Endothelial cell (in vitro differentiated cells): Measurements from ENCODE around the gene RAPH1. TPM values are rescaled to one million over a fixed set of nuclear protein-coding genes. Genes with fewer than 3 reads are reported as not detected.

Experiments
- DNase-seq: peaks from one replicate; pipeline ENCODE4 v3.0.0; 2021; ENCODE audit warnings: low spot score
- H3K27ac Mint-ChIP-seq: one replicate; pipeline ENCODE4 v1.8.0; 2021; ENCODE audit warnings: mixed read lengths, inconsistent platforms; ENCODE audit not compliant: unreplicated experiment
- H3K27me3 Mint-ChIP-seq: one replicate; pipeline ENCODE4 v1.8.0; 2021; ENCODE audit warnings: mild to moderate bottlenecking, moderate library complexity, mixed read lengths, inconsistent platforms; ENCODE audit not compliant: unreplicated experiment
- H3K36me3 Mint-ChIP-seq: one replicate; pipeline ENCODE4 v1.8.0; 2021; ENCODE audit warnings: mild to moderate bottlenecking, low read depth, mixed read lengths, inconsistent platforms; ENCODE audit not compliant: unreplicated experiment
- H3K4me1 Mint-ChIP-seq: one replicate; pipeline ENCODE4 v1.8.0; 2021; ENCODE audit warnings: mild to moderate bottlenecking, mixed read lengths, inconsistent platforms; ENCODE audit not compliant: unreplicated experiment
- H3K4me3 Mint-ChIP-seq: one replicate; pipeline ENCODE4 v1.8.0; 2021; ENCODE audit warnings: mild to moderate bottlenecking, mixed read lengths, inconsistent platforms; ENCODE audit not compliant: unreplicated experiment
- H3K9me3 Mint-ChIP-seq: one replicate; pipeline ENCODE4 v1.8.0; 2021; ENCODE audit warnings: mixed read lengths, inconsistent platforms; ENCODE audit not compliant: unreplicated experiment
- total RNA-seq: library from RNA; stranded (reverse); fragmentation: NEBNext Ultra II Directional; extraction: Animal tissue kit (Norgen Biotek cat#: 25700); gene quantifications from one replicate; pipeline ENCODE4 v1.2.1, GENCODE V29; 2021; ENCODE audit not compliant: unreplicated experiment
- TF ChIP-seq, protein P1 (sequence below): fragments of 200-600 bp; sonication (generic); IDR thresholded peaks from one replicate; pipeline ENCODE4 v1.5.0; 2021; ENCODE audit warnings: antibody characterized with exemption; ENCODE audit not compliant: unreplicated experiment

The RAPH1 gene
- total RNA-seq, 1 donor from 2014 or later = 74.1 TPM

DNA sequence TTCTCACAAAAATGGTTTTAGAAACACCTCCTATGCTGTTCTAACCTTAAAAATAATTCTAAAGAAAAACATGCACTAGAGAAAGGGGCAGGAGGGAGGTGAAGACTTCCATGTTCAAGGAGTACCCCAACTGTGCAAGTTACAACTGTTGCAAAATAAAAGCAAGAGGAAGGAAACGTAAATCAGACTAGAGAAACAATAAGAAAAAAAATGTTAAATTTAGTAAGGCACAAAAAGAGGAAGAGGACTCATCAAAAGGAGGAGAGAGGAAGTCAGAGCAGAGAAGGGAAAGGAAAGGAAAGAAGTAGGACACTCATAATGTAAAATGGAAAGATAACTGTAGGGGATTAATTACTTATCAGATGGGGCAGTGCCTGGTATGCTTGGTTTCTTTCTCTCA, 34.1 kb downstream of the RAPH1 start:
- no peak for DNase-seq
- H3K36me3 Mint-ChIP-seq = peaks cover 15% of the 10 kb centered on the region
- H3K27me3 Mint-ChIP-seq = peaks cover 3% of the 10 kb centered on the region
- TF ChIP-seq, protein P1, sequence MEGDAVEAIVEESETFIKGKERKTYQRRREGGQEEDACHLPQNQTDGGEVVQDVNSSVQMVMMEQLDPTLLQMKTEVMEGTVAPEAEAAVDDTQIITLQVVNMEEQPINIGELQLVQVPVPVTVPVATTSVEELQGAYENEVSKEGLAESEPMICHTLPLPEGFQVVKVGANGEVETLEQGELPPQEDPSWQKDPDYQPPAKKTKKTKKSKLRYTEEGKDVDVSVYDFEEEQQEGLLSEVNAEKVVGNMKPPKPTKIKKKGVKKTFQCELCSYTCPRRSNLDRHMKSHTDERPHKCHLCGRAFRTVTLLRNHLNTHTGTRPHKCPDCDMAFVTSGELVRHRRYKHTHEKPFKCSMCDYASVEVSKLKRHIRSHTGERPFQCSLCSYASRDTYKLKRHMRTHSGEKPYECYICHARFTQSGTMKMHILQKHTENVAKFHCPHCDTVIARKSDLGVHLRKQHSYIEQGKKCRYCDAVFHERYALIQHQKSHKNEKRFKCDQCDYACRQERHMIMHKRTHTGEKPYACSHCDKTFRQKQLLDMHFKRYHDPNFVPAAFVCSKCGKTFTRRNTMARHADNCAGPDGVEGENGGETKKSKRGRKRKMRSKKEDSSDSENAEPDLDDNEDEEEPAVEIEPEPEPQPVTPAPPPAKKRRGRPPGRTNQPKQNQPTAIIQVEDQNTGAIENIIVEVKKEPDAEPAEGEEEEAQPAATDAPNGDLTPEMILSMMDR = no peak
- H3K4me3 Mint-ChIP-seq = no peak overlapping the region
- H3K27ac Mint-ChIP-seq = peak overlapping the region; percentile 62
- no peaks in the 10 kb centered on the region for H3K9me3 Mint-ChIP-seq
- H3K4me1 Mint-ChIP-seq = peaks cover 24% of the 10 kb centered on the region

DNA sequence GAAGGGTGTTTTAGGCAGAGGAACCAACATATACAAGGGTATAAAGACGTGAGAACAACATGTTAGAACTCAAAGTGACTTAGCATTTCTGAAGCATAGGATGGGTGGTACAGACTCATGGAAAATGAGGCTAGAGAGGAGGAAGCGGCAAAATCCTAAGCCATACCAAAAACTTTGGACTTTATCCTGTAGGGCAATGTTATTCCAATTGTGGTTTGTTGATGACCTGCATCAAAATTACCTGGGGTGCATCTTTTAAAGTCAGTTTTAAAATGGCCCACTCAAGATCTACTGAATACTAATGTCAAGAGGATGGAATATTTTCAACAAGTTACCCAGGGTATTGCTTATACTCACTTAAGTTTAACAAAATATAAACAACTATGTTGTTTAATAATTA, 34.8 kb downstream of the RAPH1 start:
- no peak overlapping the region for H3K4me3 Mint-ChIP-seq
- no peak overlapping the region for H3K27ac Mint-ChIP-seq
- DNase-seq = no peak
- peaks cover 4% of the 10 kb centered on the region for H3K27me3 Mint-ChIP-seq
- H3K9me3 Mint-ChIP-seq = no peaks in the 10 kb centered on the region
- peaks cover 24% of the 10 kb centered on the region for H3K4me1 Mint-ChIP-seq
- TF ChIP-seq, protein P1 = no peak
- peaks cover 15% of the 10 kb centered on the region for H3K36me3 Mint-ChIP-seq

DNA sequence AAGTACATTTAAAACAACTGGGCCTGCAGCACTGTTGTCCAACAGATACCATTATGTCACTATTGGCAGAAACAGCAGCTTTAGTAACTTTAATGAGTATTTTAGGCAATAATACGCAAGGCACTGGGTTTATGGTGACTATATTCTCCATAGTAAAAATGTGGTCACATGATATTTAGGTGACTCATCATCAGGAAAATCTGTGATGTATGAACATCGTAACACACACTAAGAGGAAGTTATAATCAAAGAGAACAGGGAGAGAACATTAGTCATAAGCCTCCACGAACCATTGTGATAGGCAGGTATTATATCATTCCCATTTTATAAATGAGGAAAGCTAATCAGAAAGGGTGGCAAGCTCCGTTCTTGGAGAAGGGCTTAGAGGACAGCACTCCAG, 36.9 kb downstream of the RAPH1 start:
- no peak overlapping the region for H3K27ac Mint-ChIP-seq
- H3K9me3 Mint-ChIP-seq = no peaks in the 10 kb centered on the region
- peaks cover 2% of the 10 kb centered on the region for H3K36me3 Mint-ChIP-seq
- H3K27me3 Mint-ChIP-seq = peaks cover 3% of the 10 kb centered on the region
- TF ChIP-seq, protein P1 = no peak
- peaks cover 24% of the 10 kb centered on the region for H3K4me1 Mint-ChIP-seq
- H3K4me3 Mint-ChIP-seq = no peak overlapping the region
- DNase-seq = no peak

DNA sequence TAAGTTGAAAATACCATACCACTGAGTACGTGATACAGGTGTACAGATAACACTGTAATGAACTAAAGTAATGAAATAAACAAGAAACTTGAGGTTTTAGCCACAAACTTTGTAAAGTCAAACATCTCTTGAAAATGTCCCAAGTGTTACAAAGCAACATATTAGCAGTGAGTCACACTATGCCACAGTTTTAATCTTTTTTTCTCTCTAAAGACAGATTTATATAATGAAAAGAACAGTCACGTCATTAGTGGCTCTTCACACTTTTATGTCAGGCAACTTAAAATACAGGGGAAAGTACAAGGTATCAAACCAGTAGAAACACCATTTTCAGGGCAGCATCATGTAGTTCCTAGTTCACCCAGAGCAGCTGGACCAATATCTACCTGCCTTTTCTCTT, 42.1 kb downstream of the RAPH1 start:
- H3K9me3 Mint-ChIP-seq = no peaks in the 10 kb centered on the region
- no peak overlapping the region for H3K4me3 Mint-ChIP-seq
- peaks cover 2% of the 10 kb centered on the region for H3K36me3 Mint-ChIP-seq
- no peak for DNase-seq
- TF ChIP-seq, protein P1 = no peak
- no peak overlapping the region for H3K27ac Mint-ChIP-seq
- H3K4me1 Mint-ChIP-seq = no peaks in the 10 kb centered on the region
- H3K27me3 Mint-ChIP-seq = peaks cover 1% of the 10 kb centered on the region

DNA sequence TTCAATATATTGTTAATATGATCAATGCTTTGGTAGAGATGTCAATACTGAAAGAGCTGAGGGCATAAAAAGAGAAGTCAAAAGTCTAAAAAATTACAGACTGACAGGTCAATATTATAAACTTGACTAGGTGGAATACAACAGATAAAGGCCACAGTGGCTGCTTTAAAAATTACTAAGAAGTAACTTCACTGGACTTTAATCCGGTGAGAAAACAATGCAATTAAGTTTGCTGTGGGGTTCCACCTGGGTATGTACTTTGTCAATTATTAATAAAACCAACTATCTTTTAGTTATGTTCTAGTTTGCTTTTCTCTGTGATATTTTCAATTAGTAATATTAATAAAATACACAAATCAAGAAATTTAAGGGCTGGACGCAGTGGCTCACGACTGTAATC, 44.7 kb downstream of the RAPH1 start:
- Mint-ChIP-seq H3K4me3 (no peak overlapping the region), H3K27me3 (no peaks in the 10 kb centered on the region), H3K9me3 (no peaks in the 10 kb centered on the region), H3K27ac (no peak overlapping the region), H3K4me1 (no peaks in the 10 kb centered on the region), H3K36me3 (peaks cover 9% of the 10 kb centered on the region)
- no peak for DNase-seq
- TF ChIP-seq, protein P1 = no peak
